ENCODE data around the gene ASB7. TPM values are rescaled to one million over a fixed set of nuclear protein-coding genes. Genes with fewer than 3 reads are reported as not detected.

The ASB7 gene
- polyA plus RNA-seq, 3 donors: 5.3 to 9.8 (median 7.6) TPM

GRCh38 chr15:100591835-100592234 is 10.6 kb upstream of the ASB7 start:
- H3K36me3 ChIP-seq (replicated peaks in 1 of 2; ENCODE audit: control insufficient read depth in 1 of 2, insufficient read depth in 2 of 2, low read length in 2 of 2): peaks cover 0 to 17% of the 10 kb centered on the region in 2 donors
- no peak overlapping the region for H3K9ac ChIP-seq (ENCODE audit: insufficient read depth, low read length, poor library complexity, severe bottlenecking)
- peaks cover 24% of the 10 kb centered on the region for H4K20me1 ChIP-seq (ENCODE audit: insufficient read depth, low read length)
- H3K79me2 ChIP-seq (ENCODE audit: insufficient read depth, low read length): peaks cover 86% of the 10 kb centered on the region
- H2AFZ ChIP-seq (ENCODE audit: insufficient read depth, low read depth, low read length, poor library complexity, severe bottlenecking): no peak overlapping the region
- DNase-seq: no peak
- Mint-ChIP-seq H3K4me1 (peaks cover 7% of the 10 kb centered on the region), H3K9me3 (peaks cover 10 to 34% (median 21%) of the 10 kb centered on the region in 7 donors), H3K36me3 (peaks cover 11 to 26% of the 10 kb centered on the region in 2 donors), H3K4me3 (no peak overlapping the region), H3K27me3 (ENCODE audit: low read depth in 3 of 3) (no peaks in the 10 kb centered on the region), H3K27ac (peak overlapping the region in 1 of 7 donors; percentile 1)
- H3K4me2 ChIP-seq (replicated peaks; ENCODE audit: extremely low read depth, low read length, poor library complexity, severe bottlenecking): no peak overlapping the region
- no peak overlapping the region for H3K4me3 ChIP-seq (replicated peaks in 1 of 3; ENCODE audit: low read depth in 2 of 3, low read length in 3 of 3)
- no peak for TF ChIP-seq CTCF (IDR thresholded peaks at IDR 0.05)
- H3K4me1 ChIP-seq (ENCODE audit: control insufficient read depth in 1 of 2, insufficient read depth in 2 of 2, low read length in 2 of 2): peaks cover 2% of the 10 kb centered on the region in 2 donors
- peaks cover 9 to 32% of the 10 kb centered on the region in 2 donors for H3K9me3 ChIP-seq (replicated peaks in 1 of 2; ENCODE audit: control insufficient read depth in 1 of 2, insufficient read depth in 1 of 2, low read length in 2 of 2)
- no CpG with 5 or more reads among the region's 2 CpGs for WGBS (ENCODE audit: insufficient coverage)
- no peak overlapping the region for H3K27ac ChIP-seq (ENCODE audit: low read depth in 1 of 2, low read length in 2 of 2)
- no peaks in the 10 kb centered on the region for H3K27me3 ChIP-seq (ENCODE audit: control insufficient read depth in 2 of 2, insufficient read depth in 2 of 2, low read length in 2 of 2)
- intact Hi-C loops (cut with micrococcal nuclease): no loop called here

GRCh38 chr15:100592898-100593297 is 9.5 kb upstream of the ASB7 start:
- WGBS (ENCODE audit: insufficient coverage): 100% methylated on average over 2 of the region's 3 CpGs
- no peak overlapping the region for H3K4me3 Mint-ChIP-seq

More at GRCh38 chr15:100592898-100593297, 9.5 kb upstream of the ASB7 start:
- H3K4me2 ChIP-seq (replicated peaks; ENCODE audit: extremely low read depth, low read length, poor library complexity, severe bottlenecking): no peak overlapping the region
- peaks cover 7% of the 10 kb centered on the region in 2 donors for H3K4me1 ChIP-seq (ENCODE audit: control insufficient read depth in 1 of 2, insufficient read depth in 2 of 2, low read length in 2 of 2)
- intact Hi-C loops (cut with micrococcal nuclease): no loop called here
- H3K36me3 Mint-ChIP-seq: peaks cover 14 to 26% of the 10 kb centered on the region in 2 donors
- no peak overlapping the region for H2AFZ ChIP-seq (ENCODE audit: insufficient read depth, low read depth, low read length, poor library complexity, severe bottlenecking)
- H3K36me3 ChIP-seq (replicated peaks in 1 of 2; ENCODE audit: control insufficient read depth in 1 of 2, insufficient read depth in 2 of 2, low read length in 2 of 2): peaks cover 0 to 17% of the 10 kb centered on the region in 2 donors
- DNase-seq: no peak
- no peaks in the 10 kb centered on the region for H3K27me3 Mint-ChIP-seq (ENCODE audit: low read depth in 3 of 3)
- H3K79me2 ChIP-seq (ENCODE audit: insufficient read depth, low read length): peaks cover 87% of the 10 kb centered on the region
- no peak for TF ChIP-seq CTCF (IDR thresholded peaks at IDR 0.05)
- peaks cover 33% of the 10 kb centered on the region for H4K20me1 ChIP-seq (ENCODE audit: insufficient read depth, low read length)
- no peaks in the 10 kb centered on the region for H3K27me3 ChIP-seq (ENCODE audit: control insufficient read depth in 2 of 2, insufficient read depth in 2 of 2, low read length in 2 of 2)
- peaks cover 12% of the 10 kb centered on the region for H3K4me1 Mint-ChIP-seq
- no peak overlapping the region for H3K9ac ChIP-seq (ENCODE audit: insufficient read depth, low read length, poor library complexity, severe bottlenecking)
- H3K27ac Mint-ChIP-seq: peak overlapping the region in 1 of 7 donors; percentile 52
- peaks cover 7 to 27% (median 17%) of the 10 kb centered on the region in 7 donors for H3K9me3 Mint-ChIP-seq
- H3K27ac ChIP-seq (ENCODE audit: low read depth in 1 of 2, low read length in 2 of 2): no peak overlapping the region
- no peak overlapping the region for H3K4me3 ChIP-seq (replicated peaks in 1 of 3; ENCODE audit: low read depth in 2 of 3, low read length in 3 of 3)
- H3K9me3 ChIP-seq (replicated peaks in 1 of 2; ENCODE audit: control insufficient read depth in 1 of 2, insufficient read depth in 1 of 2, low read length in 2 of 2): peaks cover 6 to 28% of the 10 kb centered on the region in 2 donors

All from CD14-positive monocyte (primary cell).